Lung (tissue), 12 donors: ENCODE measurements around the gene EHMT1. TPM values are rescaled to one million over a fixed set of nuclear protein-coding genes. Genes with fewer than 3 reads are reported as not detected.
A peak's percentile ranks its signal among the peaks of the same experiment; 100 is the strongest.

ENCODE experiments used
- ATAC-seq: fragments of 200-7000 bp; cut with Tn5 transposase; one replicate; pipeline ENCODE4 v1.9.1; 2020; ENCODE audit warnings: moderate number of reproducible peaks; ENCODE audit not compliant: insufficient read depth, low FRiP score
- DNase-seq, 3 donors: peaks; one replicate each; pipeline ENCODE4 v3.0.0-alpha.2; 2013 to 2017
- H3K27ac ChIP-seq, 2 donors: one replicate each; pipeline ENCODE4 v1.5.1; 2013; ENCODE audit warnings: mild to moderate bottlenecking in 2 of 2, moderate library complexity in 2 of 2, control low read depth in 1 of 2, inconsistent platforms in 1 of 2, low read depth in 1 of 2, low read length in 1 of 2
- H3K27me3 ChIP-seq, 3 donors: one replicate each; pipeline ENCODE4 v1.5.1; 2013; ENCODE audit warnings: low read length in 2 of 3; ENCODE audit not compliant: control insufficient read depth in 3 of 3, insufficient read depth in 3 of 3
- H3K36me3 ChIP-seq, 4 donors: one replicate each; pipeline ENCODE4 v1.5.1; 2013; ENCODE audit warnings: low read length in 4 of 4, mild to moderate bottlenecking in 1 of 4, moderate library complexity in 1 of 4; ENCODE audit not compliant: control insufficient read depth in 4 of 4, insufficient read depth in 4 of 4
- H3K4me1 ChIP-seq, 5 donors: one replicate each; pipeline ENCODE4 v1.5.1; 2013; ENCODE audit warnings: low read length in 5 of 5, mild to moderate bottlenecking in 2 of 5, moderate library complexity in 1 of 5; ENCODE audit not compliant: control insufficient read depth in 5 of 5, insufficient read depth in 5 of 5
- H3K4me3 ChIP-seq: one replicate; pipeline ENCODE4 v1.5.1; 2013; ENCODE audit warnings: mild to moderate bottlenecking, control low read depth, moderate library complexity
- H3K9ac ChIP-seq, 2 donors: one replicate each; pipeline ENCODE4 v1.5.1; 2013; ENCODE audit warnings: low read length in 2 of 2, control low read depth in 1 of 2; ENCODE audit not compliant: insufficient read depth in 1 of 2
- H3K9me3 ChIP-seq, 4 donors: one replicate each; pipeline ENCODE4 v1.5.1; 2013; ENCODE audit warnings: low read length in 3 of 4, mild to moderate bottlenecking in 1 of 4, moderate library complexity in 1 of 4; ENCODE audit not compliant: control insufficient read depth in 4 of 4, insufficient read depth in 3 of 4
- WGBS, 2 donors: extraction: QIAGEN DNeasy Blood & Tissue Kit; methylation state at CpG; one replicate each; pipeline ENCODE4 v1.1.7; 2013; 5-methylcytosine and 5-hydroxymethylcytosine counted together
- polyA plus RNA-seq, 2 donors: library from polyadenylated mRNA; stranded (reverse); fragments of 200-250 nt; gene quantifications; one replicate each; pipeline ENCODE4 v1.2.1, GENCODE V29; 2013
- total RNA-seq, 2 donors: library from RNA; depleted of rRNA in 1 of 2; stranded (reverse); fragments of >200 nt in 1 of 2; gene quantifications; one replicate each; pipeline ENCODE4 v1.2.1, GENCODE V29; 2014 to 2021
- TF ChIP-seq, protein P1 (sequence below): IDR thresholded peaks from 2 replicates; pipeline ENCODE4 v1.5.1; 2012; ENCODE audit warnings: mild to moderate bottlenecking; ENCODE audit errors: control extremely low read depth, extremely low read depth
- donor health status: control.
- donor health status: control.
- donor health status: Bipolar disorder and iron deficiency.
- donor health status: healthy.
- donor health status: DM: yes; HTN: yes; CAD: no.

The EHMT1 gene
- total and polyA plus RNA-seq, 4 donors = 32.2 to 91.5 (median 58.1) TPM

DNA sequence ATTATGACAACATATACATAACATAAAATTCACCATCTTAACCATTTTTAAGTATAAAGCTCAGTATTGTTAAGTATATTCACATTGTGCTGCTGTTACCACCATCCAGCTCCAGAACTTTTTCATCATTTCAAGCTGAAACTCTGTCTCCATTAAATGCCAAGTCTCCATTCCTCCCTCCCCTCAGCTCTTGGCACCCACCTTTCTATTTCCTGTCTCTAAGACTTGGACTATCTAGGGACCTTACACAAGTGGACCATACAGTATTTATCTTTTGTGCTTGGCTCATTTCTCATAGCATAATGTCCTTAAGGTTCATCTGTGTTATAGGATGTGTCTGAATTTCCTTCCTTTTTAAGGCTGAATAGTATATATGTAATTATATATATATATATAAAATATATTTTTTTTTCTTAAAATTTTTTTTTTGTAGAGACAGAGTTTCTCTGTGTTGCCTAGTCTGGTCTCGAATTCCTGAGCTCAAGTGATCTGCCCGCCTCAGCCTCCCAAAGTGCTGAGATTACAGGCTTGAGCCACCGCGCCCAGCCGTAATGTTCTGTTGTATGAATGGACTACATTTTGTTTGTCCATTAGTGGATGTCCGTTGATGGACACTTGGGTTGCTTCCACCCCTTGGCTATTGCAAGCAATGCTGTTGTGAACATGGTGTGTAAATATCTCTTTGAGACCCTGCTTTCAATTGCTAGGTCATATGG lies 72.3 kb downstream of the EHMT1 start:
- 88 to 92% methylated on average over 6 of the region's 6 CpGs for WGBS, 2 donors

DNA sequence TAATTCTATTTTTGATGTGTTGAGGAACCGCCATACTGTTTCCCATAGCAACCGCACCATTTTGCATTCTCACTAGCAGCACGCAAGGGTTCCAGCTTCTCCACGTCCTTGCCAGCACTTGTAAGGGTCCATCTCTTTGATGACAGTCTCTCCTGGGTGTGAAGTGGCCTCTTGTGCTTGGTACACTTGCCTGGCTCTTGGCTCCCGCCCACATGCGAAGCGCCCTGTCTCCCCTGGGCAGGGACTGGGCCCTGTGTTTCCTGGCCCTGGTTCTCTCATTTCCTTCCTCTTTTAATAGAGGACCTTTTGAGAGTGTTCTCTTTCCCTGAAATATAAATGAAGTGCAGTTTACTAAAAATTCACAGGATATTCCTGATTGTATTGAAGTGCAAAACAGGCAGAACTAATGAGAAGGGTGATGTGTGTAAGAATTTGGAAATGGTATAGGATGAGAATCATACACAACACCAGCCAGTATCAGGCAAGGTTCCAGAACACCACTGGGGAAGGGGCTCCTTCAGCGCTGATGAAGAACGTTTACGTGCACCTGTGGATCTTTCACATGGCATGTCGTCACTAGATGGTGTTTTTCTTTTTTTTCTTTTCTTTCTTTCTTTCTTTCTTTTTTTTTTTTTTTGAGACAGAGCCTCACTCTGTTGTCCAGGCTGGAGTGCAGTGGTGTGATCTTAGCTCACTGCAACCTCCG lies 73.0 kb downstream of the EHMT1 start:
- Histone ChIP-seq H3K36me3 (no peaks in the 10 kb centered on the region), H3K27me3 (no peaks in the 10 kb centered on the region), H3K27ac (no peak overlapping the region), H3K4me1 (peaks cover 0 to 16% (median 12%) of the 10 kb centered on the region in 5 donors), H3K9ac (no peak overlapping the region), H3K4me3 (no peak overlapping the region), H3K9me3 (no peaks in the 10 kb centered on the region)
- ATAC-seq (peak; percentile 49), DNase-seq (peak; percentile 19 to 53 (median 47))
- TF ChIP-seq, protein P1, sequence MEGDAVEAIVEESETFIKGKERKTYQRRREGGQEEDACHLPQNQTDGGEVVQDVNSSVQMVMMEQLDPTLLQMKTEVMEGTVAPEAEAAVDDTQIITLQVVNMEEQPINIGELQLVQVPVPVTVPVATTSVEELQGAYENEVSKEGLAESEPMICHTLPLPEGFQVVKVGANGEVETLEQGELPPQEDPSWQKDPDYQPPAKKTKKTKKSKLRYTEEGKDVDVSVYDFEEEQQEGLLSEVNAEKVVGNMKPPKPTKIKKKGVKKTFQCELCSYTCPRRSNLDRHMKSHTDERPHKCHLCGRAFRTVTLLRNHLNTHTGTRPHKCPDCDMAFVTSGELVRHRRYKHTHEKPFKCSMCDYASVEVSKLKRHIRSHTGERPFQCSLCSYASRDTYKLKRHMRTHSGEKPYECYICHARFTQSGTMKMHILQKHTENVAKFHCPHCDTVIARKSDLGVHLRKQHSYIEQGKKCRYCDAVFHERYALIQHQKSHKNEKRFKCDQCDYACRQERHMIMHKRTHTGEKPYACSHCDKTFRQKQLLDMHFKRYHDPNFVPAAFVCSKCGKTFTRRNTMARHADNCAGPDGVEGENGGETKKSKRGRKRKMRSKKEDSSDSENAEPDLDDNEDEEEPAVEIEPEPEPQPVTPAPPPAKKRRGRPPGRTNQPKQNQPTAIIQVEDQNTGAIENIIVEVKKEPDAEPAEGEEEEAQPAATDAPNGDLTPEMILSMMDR = no peak
- 34 to 43% methylated on average over 12 of the region's 12 CpGs for WGBS, 2 donors

More for the DNA sequence above, 72.3 kb downstream of the EHMT1 start:
- Histone ChIP-seq H3K4me1 (peaks cover 0 to 16% (median 12%) of the 10 kb centered on the region in 5 donors), H3K27me3 (no peaks in the 10 kb centered on the region), H3K4me3 (no peak overlapping the region), H3K9me3 (no peaks in the 10 kb centered on the region), H3K9ac (no peak overlapping the region), H3K36me3 (no peaks in the 10 kb centered on the region), H3K27ac (no peak overlapping the region)
- no peak for ATAC-seq
- TF ChIP-seq, protein P1 = no peak
- no peak for DNase-seq

DNA sequence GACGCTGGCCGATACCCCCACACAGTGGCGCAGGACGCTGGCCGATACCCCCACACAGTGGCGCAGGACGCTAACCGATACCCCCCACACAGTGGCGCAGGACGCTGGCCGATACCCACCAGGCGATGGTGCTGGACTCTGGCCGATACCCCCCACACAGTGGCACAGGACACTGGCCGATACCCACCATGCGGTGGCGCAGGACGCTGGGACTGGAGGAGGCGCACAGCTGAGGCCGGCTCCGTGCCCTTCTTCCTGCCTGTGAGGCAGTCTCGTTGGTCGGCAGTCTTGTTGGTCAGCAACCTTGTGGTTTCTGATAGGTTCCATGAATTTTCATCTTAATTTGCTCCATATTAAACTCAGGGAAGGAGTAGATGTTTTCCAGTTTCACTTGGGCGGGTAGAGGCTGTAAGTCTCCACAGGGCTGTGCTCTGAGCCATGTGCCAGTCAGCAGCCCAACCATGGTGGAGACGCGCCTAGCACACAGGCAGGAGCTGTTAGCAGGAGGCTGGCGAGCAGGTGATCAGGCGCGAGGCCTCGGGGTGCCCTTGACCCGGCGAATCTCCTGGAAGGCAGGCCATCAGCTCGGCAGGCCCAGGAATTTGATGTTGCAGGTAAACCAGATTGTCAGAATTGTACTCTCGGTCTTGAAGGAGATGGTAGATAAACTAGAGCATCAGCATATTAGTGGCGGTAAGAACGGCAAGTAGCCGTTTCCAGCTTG lies 75.6 kb downstream of the EHMT1 start:
- 92 to 94% methylated on average over 36 of the region's 36 CpGs for WGBS, 2 donors

More for the DNA sequence above, 75.6 kb downstream of the EHMT1 start:
- Histone ChIP-seq H3K36me3 (no peaks in the 10 kb centered on the region), H3K4me1 (peaks cover 0 to 16% (median 9%) of the 10 kb centered on the region in 5 donors), H3K4me3 (no peak overlapping the region), H3K27me3 (no peaks in the 10 kb centered on the region), H3K9me3 (no peaks in the 10 kb centered on the region), H3K9ac (no peak overlapping the region), H3K27ac (no peak overlapping the region)
- DNase-seq (no peak), ATAC-seq (no peak)
- TF ChIP-seq, protein P1 = no peak
